Tibial artery (tissue), 4 donors: ENCODE results near the gene SH2D7.

Experiments used
- DNase-seq, 2 donors: peaks; one replicate each; pipeline ENCODE4 v3.0.0-alpha.2; 2019
- H3K27ac ChIP-seq, 2 donors: fragments of 200-600 bp; sonication (generic) in 1 of 2; 1 replicate in 1 of 2; 2 replicates in 1 of 2; pipeline ENCODE4 v1.5.1; 2018 to 2019; ENCODE audit warnings: mild to moderate bottlenecking in 1 of 2
- H3K27me3 ChIP-seq, 2 donors: fragments of 200-600 bp; sonication (generic) in 1 of 2; one replicate each; pipeline versions ENCODE4 v1.5.1 to v1.6.0; 2016 to 2019
- H3K36me3 ChIP-seq, 3 donors: fragments of 200-600 bp; sonication (generic) in 2 of 3; one replicate each; pipeline ENCODE4 v1.5.1; 2016 to 2019; ENCODE audit warnings: mild to moderate bottlenecking in 2 of 3
- H3K4me1 ChIP-seq, 4 donors: fragments of 200-600 bp; sonication (generic) in 2 of 4; 1 replicate in 3 of 4; 2 replicates in 1 of 4; pipeline ENCODE4 v1.5.1; 2016 to 2019
- H3K4me3 ChIP-seq, 2 donors: fragments of 200-600 bp; sonication (generic) in 1 of 2; 1 replicate in 1 of 2; 2 replicates in 1 of 2; pipeline ENCODE4 v1.5.1; 2018 to 2019; ENCODE audit warnings: mild to moderate bottlenecking in 2 of 2
- H3K9me3 ChIP-seq, 3 donors: fragments of 200-600 bp; sonication (generic) in 1 of 3; one replicate each; pipeline ENCODE4 v1.5.1; 2016 to 2019
- intact Hi-C: fragments of 100-400 bp; cut with DNase I; formaldehyde crosslinking; loops from one replicate; pipeline ENCODE4 v1.15.0; 2023; ENCODE audit warnings: low total_unique reads
- TF ChIP-seq, protein P1 (sequence below), 2 experiments: fragments of 200-600 bp in 1 of 2; fragments of 450-650 bp in 1 of 2; IDR thresholded peaks; one replicate each; pipeline ENCODE4 v1.5.1; 2017 to 2019; ENCODE audit warnings: antibody characterized with exemption in 2 of 2, mild to moderate bottlenecking in 1 of 2, moderate library complexity in 1 of 2

Gene SH2D7

DNA sequence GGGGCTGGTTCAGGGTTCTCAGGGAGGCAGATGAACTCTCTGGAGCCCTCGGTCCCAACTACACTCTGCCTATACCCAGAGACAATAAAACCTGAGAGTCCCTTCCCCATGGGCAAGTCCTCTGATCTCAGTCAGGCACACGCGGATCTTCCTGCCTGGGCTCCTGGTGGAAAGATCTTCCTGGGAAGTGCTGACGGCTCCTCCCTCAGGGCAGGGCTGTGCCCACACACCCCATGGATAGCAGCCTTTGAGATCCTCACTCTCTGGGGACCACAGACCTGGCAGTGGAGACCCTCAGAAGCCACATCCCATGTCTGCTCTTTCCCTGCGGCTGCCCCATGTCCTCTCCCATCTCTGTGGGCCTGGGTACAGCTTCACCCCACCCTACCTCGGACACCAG lies 10.4 kb downstream of the SH2D7 start:
- H3K27ac ChIP-seq: no peak overlapping the region
- no peak for DNase-seq
- intact Hi-C loops: no loop called here
- TF ChIP-seq, protein P1, sequence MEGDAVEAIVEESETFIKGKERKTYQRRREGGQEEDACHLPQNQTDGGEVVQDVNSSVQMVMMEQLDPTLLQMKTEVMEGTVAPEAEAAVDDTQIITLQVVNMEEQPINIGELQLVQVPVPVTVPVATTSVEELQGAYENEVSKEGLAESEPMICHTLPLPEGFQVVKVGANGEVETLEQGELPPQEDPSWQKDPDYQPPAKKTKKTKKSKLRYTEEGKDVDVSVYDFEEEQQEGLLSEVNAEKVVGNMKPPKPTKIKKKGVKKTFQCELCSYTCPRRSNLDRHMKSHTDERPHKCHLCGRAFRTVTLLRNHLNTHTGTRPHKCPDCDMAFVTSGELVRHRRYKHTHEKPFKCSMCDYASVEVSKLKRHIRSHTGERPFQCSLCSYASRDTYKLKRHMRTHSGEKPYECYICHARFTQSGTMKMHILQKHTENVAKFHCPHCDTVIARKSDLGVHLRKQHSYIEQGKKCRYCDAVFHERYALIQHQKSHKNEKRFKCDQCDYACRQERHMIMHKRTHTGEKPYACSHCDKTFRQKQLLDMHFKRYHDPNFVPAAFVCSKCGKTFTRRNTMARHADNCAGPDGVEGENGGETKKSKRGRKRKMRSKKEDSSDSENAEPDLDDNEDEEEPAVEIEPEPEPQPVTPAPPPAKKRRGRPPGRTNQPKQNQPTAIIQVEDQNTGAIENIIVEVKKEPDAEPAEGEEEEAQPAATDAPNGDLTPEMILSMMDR (IDR thresholded peaks at IDR 0.05): no peak
- no peaks in the 10 kb centered on the region for H3K9me3 ChIP-seq
- H3K4me1 ChIP-seq: no peaks in the 10 kb centered on the region
- no peak overlapping the region for H3K4me3 ChIP-seq
- no peaks in the 10 kb centered on the region for H3K36me3 ChIP-seq
- no peaks in the 10 kb centered on the region for H3K27me3 ChIP-seq

DNA sequence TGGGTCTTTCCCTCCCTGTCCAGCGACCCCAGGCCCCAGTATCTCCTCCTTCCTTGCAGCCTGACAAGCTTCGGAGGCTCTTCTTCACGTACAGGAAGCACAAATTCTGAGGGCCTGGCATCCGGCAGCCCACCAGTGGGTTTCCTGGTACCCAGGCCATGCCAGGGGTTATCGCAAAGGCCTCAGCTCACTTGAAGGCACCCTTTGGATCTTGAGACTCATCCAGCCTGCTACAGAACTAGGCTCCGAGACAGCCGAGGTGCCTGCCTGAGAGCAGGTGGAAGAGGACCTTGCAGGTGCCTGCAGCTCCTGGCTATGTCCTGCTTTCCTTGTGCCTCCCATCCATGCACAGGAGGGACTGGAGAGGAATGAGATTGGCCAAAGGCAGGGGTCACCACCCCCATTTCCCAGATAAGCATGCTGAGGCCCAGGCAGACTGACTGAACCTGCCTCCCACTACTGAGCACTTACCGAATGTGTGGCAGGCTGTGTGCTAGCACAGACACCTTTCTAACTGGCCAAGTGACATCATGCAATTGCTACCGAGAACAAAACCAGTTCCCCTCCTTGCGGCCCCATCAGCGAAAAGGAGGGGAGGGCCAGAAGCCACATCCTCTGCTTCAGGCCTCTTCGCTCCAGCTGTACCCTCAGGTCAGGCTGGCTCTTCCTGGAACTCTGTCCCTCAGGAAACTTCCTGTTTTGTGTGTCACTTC lies 11.2 kb downstream of the SH2D7 start:
- H3K36me3 ChIP-seq: no peaks in the 10 kb centered on the region
- no peak overlapping the region for H3K4me3 ChIP-seq
- no peaks in the 10 kb centered on the region for H3K4me1 ChIP-seq
- intact Hi-C loops: no loop called here
- H3K27me3 ChIP-seq: no peaks in the 10 kb centered on the region
- TF ChIP-seq, protein P1 (IDR thresholded peaks at IDR 0.05): no peak
- H3K9me3 ChIP-seq: no peaks in the 10 kb centered on the region
- no peak overlapping the region for H3K27ac ChIP-seq
- DNase-seq: no peak

DNA sequence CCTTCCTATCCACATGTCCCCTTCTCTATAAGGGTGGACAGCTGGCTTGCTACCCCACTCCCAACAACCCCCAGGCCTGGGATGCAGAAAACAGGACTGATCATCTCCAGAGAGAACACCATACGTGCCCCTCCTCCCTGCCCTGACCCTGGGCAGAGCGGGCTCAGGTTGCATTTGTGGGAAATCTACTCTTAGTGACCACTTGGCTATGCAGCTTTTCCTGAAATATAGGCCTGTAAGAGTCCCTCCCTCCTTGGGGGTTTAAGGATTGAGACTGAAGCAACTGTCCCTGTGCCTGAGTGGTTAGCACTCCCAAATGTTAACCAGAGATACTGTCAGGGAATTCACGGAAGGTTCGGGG lies 11.7 kb downstream of the SH2D7 start:
- intact Hi-C loops: no loop called here
- TF ChIP-seq, protein P1 (IDR thresholded peaks at IDR 0.05): no peak
- DNase-seq: no peak

DNA sequence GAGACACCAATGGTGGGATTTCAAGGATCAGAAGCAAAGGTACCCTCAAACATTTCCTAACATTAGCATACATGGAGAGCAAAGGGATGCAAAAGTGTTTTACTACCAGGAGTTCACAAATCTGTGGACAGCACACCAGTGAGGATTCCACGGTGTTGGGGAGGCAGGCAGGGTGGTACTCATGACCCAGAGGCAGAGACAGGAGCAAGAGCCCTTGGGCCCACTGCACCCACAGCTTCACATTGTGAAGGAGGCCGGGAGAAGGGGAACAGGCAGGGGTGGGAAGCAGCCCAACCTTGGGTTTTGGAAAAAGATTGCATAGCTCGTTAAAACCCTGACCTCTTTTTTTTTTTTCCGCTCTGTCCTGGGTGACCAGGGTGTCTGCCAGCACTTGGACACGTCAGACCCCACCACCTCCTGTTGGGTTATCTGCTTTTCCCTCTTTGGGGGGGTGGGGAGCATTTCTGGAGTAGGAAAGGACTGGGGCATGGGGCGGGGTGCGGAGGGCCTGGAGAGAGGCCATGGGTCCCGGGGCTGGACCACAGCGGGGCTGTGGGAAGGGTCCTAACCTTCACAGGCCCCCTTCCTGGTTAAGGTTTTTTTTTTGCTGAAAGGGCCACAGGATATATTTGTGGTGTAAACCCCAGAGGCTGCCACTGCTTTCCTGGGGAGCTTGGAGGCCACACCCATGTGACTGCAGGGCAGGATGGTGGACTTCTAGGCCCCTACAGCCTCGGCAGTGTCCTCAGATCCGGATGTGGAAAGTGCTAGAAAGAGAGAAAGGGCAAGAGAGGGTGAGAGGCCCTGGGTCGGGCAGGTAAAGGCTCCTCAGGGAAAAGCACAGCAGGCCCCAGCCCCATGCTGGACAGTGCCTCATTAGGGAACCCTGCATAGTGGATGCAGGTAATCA lies 12.5 kb downstream of the SH2D7 start:
- no peaks in the 10 kb centered on the region for H3K4me1 ChIP-seq
- no peak overlapping the region for H3K27ac ChIP-seq
- intact Hi-C loops: no loop called here
- TF ChIP-seq, protein P1 (IDR thresholded peaks at IDR 0.05): no peak
- H3K36me3 ChIP-seq: no peaks in the 10 kb centered on the region
- H3K9me3 ChIP-seq: no peaks in the 10 kb centered on the region
- H3K4me3 ChIP-seq: no peak overlapping the region
- H3K27me3 ChIP-seq: no peaks in the 10 kb centered on the region
- no peak for DNase-seq

More for the DNA sequence above, 11.7 kb downstream of the SH2D7 start:
- Histone ChIP-seq H3K9me3 (no peaks in the 10 kb centered on the region), H3K4me1 (no peaks in the 10 kb centered on the region), H3K27ac (no peak overlapping the region), H3K27me3 (no peaks in the 10 kb centered on the region), H3K4me3 (no peak overlapping the region), H3K36me3 (no peaks in the 10 kb centered on the region)

DNA sequence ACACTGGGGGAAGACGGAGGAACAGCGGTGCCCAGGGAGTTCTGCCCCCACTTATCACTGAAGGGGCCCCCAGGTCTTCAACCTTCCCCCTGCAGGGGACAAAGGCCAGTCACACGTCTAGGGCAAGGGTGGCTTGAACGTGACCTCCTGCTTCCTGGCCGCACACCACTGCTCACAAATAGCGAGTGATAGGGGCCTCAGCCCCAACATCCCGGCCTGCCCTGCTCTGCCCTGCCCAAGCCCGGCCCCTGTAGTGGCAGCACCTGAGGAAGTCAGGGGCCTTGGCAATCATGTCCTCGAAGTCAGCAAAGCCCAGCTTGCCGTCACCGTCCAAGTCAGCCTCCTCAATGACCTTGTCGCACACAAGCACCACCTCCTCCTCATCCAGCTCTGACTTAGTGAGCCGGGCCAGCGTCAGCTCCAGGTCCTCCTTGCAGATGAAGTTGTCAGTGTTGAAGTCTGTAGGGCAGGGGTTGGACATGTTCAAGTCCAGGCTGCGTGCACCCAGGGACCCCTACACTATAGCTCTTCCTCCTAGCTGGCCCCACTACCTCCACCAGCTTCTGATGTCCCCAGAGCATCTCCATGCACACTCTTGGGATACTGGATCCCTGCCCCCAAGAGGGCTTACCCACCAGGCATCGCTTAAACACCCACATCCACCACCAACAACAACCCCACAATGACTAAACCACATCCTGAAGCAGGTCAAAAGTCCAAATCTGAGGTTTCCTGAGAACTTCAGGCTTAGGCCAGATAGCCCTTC lies 13.3 kb downstream of the SH2D7 start:
- H3K27ac ChIP-seq: no peak overlapping the region
- no peaks in the 10 kb centered on the region for H3K9me3 ChIP-seq
- DNase-seq: no peak
- intact Hi-C loops: no loop called here
- no peak overlapping the region for H3K4me3 ChIP-seq
- TF ChIP-seq, protein P1 (IDR thresholded peaks at IDR 0.05): no peak
- H3K4me1 ChIP-seq: no peaks in the 10 kb centered on the region
- no peaks in the 10 kb centered on the region for H3K36me3 ChIP-seq
- no peaks in the 10 kb centered on the region for H3K27me3 ChIP-seq
